ENCODE measurements around the gene PTMS.
"Not testable (repeated sequence)": the region's sequence is repeated elsewhere in the genome, so short reads cannot be mapped to it uniquely, and the experiment has no call there.

PTMS gene, protein sequence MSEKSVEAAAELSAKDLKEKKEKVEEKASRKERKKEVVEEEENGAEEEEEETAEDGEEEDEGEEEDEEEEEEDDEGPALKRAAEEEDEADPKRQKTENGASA

DNA sequence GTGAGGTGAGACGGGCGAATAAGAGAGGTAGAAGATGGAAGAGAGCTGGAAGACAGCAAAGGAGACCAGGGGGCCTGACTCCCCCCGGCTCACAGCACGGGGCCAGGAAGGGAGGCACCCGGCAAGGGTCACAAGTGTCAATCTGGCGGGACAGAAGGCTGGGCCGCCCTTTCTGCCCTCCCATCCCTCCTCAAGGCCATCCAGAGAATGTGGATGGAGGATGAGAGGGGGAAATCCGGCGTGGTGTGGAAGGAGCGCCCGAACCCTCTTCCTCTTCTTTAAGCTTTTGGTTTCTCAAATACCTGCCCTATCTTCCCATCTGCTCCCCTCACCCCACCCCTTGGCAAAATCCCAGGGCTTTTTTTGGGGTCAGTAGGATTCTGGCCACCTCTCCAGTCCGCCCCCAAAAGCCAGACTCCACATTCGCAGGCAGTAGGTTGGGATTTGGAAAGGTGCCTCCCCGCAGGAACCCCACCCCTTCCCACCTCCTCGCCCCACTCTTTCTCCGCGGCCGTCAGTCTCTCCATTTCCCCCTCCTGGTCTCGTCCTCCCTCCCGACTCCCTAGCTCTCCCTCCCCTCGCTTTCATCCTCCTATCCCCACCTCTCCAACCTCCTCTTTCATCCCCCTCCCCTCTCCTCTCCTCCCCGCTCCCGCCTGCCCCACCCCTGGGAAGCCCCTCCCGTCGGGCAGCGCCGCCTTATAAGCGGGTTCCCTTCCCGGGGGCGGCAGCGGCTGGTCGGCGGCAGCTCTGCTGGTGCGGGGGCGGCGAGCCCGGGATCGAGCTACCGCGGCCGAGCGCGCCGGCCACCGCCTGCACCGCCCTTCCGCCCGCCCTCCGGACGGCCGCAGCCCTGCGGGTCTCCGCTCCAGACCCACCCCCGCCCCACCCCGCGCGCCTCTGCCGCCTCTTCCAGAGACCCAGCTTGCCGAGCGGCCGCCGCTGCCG is at the start of gene PTMS:
Gene PTMS, plus strand, starts transcription at position 730 of the 948 bp plus-strand sequence. CDS start 343 bp downstream, outside the sequence.
- DNase-seq = peak; percentile 94

GRCh38 chr12:6716874-6717437 is 49.2 kb upstream of the PTMS start:
- no peak for DNase-seq

- no peak for DNase-seq
Observed at GRCh38 chr12:6722863-6723262, 43.3 kb upstream of the PTMS start.

- DNase-seq = peak; percentile 99
Observed at GRCh38 chr12:6723607-6724408, 42.4 kb upstream of the PTMS start, which contains the start of gene COPS7A. Gene COPS7A, plus strand, starts transcription at chr12:6724046. Its CDS starts 611 bp downstream, at chr12:6724657.

GRCh38 chr12:6724409-6724797 is 41.8 kb upstream of the PTMS start:
- DNase-seq = peak; percentile 40

DNA sequence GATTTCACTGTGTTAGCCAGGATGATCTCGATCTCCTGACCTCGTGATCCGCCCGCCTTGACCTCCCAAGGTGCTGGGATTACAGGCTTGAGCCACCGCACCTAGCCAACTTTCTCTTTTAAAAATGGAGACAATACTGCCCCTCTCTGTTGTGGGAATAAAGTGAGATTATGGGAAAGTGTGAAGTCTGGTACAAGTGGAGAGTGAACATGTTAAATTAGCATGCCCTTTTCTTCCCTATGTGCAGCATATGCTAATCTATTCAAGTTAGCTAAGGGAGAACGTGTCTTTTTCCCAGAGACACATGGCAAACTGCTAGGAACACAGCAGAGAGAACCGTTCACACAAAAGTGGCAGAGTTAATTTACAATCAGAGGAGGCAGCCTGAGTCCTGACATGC is 40.8 kb upstream of the PTMS start:
- no peak for DNase-seq

GRCh38 chr12:6729186-6729585 is 37.0 kb upstream of the PTMS start:
- no peak for DNase-seq

GRCh38 chr12:6730169-6730568 is 36.0 kb upstream of the PTMS start:
- DNase-seq = no peak

- DNase-seq = no peak
Observed at GRCh38 chr12:6734506-6735387, 31.4 kb upstream of the PTMS start.

- DNase-seq = peak; percentile 67
Observed at GRCh38 chr12:6735448-6736191, 30.5 kb upstream of the PTMS start.

DNA sequence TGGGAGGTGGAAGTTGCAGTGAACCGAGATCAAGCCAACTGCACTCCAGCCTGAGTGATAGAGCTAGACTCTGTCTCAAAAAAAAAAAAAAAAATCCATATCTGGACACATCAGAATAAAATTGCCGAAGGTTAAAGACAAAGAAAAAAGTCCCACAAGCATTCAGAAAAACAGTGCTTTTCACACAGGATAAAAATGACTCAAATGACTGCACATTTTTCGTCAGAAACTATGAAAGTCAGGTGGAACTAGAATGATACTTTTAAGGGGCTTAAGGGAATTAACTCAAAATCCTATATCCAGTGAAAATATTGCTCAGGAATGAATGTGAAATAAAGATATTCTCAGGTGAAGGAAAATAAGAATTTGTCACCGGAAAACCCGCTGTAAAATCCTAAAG is 29.4 kb upstream of the PTMS start:
- no peak for DNase-seq

DNA sequence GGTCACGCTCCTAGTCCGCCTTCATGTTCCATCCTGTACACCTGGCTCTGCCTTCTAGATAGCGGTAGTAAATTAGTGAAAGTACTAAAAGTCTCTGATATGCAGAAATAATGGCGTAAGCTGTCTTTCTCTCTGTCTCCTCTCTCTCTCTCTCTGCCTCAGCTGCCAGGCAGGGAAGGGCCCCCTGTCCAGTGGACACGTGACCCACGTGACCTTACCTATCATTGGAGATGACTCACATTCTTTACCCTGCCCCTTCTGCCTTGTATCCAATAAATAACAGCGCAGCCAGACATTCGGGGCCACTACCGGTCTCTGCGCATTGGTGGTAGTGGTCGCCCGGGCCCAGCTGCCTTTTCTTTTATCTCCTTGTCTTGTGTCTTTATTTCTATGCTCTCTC is 24.1 kb upstream of the PTMS start:
- DNase-seq = not testable (repeated sequence)

GRCh38 chr12:6742834-6743233 is 23.3 kb upstream of the PTMS start:
- no peak for DNase-seq

- DNase-seq = not testable (repeated sequence)
Observed at GRCh38 chr12:6743300-6743699, 22.9 kb upstream of the PTMS start.

- DNase-seq = no peak
Observed at GRCh38 chr12:6745741-6746525, 20.2 kb upstream of the PTMS start.

- DNase-seq = no peak
Observed at GRCh38 chr12:6747216-6747615, 18.9 kb upstream of the PTMS start.

DNA sequence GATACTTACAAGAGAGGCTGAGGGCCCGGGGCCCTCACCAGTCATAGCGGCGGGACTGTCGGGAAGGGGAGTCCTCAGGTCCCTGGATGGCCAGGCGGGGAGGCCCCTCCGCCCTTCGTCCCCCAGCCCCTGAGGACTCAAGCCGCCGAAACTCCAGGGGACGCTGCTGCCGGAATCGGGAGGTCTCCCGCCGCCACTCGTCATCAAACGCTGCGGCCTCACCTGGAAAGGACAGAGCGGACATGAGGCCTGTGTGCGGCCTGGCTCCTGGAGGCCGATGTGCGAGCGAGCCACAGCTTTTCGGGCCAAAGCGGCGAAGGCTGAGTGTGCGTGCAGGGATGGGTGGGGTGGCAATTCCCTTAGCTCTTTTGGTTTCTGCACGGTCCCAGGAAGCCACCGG is 17.4 kb upstream of the PTMS start:
- no peak for DNase-seq

DNA sequence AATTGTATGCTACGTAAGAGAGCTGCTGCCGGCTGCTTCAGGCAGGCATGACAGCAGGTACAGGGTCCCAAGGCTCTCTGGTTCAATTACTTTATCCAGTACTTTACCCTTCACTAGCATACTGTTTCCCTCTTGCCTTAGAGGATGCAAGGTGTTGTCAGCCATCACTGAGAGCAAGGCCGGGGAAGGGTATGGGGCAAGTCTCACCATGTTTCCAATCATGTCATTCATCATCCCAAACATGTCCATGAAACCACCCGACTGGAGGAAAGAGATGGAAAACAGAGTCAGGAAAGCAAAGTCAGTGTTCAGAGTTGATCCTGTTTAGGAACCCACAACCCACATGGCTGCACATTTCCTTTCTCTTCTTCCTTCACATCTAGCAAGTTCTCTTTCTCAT is 15.7 kb upstream of the PTMS start:
- DNase-seq = no peak

DNA sequence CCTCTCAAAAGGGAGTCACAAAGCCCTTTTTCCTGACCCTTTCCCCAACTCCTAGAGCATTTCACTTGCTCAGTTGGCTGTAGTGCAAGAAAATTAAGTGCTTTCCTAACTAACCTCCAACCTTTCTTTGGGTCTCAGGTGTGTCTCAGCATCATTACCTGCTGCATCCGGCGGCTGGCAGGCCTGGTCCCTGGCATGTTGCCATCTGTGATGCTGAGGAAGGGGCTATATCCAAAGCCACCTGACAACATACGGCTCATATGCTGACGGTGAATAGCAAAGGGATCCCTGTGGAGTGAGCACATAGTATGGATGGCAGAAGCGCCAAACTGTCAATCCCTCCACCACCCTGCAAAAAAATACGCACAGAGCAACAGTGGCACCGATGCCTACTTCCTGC is 14.4 kb upstream of the PTMS start:
- DNase-seq = no peak

- DNase-seq = peak; percentile 81
Observed at GRCh38 chr12:6752167-6752920, 13.8 kb upstream of the PTMS start.

Measured in femur (tissue), 1 donor.